Left ventricle myocardium superior (tissue), 1 donor: ENCODE data around the gene SESN3. TPM values are rescaled to one million over a fixed set of nuclear protein-coding genes. Genes with fewer than 3 reads are reported as not detected.
"Not testable (repeated sequence)": the region's sequence is repeated elsewhere in the genome, so short reads cannot be mapped to it uniquely, and the experiment has no call there.

Source experiments
- ATAC-seq: fragments of 200-7000 bp; cut with Tn5 transposase; one replicate; pipeline ENCODE4 v1.9.1; 2020; ENCODE audit warnings: mild to moderate bottlenecking, moderate library complexity
- DNase-seq: peaks from one replicate; pipeline ENCODE4 v3.0.0-alpha.2; 2020
- intact Hi-C: fragments of 100-400 bp; cut with micrococcal nuclease; formaldehyde crosslinking; loops from one replicate; pipeline ENCODE4 v1.11.0; 2022
- total RNA-seq: library from RNA; stranded (reverse); fragmentation: NEBNext Ultra II Directional; extraction: Animal tissue kit (Norgen Biotek cat#: 25700); gene quantifications from one replicate; pipeline ENCODE4 v1.2.1, GENCODE V29; 2021
- donor health status: DM: no; HTN: yes; CAD: no; lungs with severe emphysema.

The SESN3 gene
- total RNA-seq, 1 donor from 2014 or later = 5.7 TPM

- intact Hi-C loops = no loop called here
- peak; percentile 99 for ATAC-seq
- DNase-seq = peak; percentile 64
Observed at GRCh38 chr11:95254131-95254704, 23.2 kb upstream of the SESN3 start.

DNA sequence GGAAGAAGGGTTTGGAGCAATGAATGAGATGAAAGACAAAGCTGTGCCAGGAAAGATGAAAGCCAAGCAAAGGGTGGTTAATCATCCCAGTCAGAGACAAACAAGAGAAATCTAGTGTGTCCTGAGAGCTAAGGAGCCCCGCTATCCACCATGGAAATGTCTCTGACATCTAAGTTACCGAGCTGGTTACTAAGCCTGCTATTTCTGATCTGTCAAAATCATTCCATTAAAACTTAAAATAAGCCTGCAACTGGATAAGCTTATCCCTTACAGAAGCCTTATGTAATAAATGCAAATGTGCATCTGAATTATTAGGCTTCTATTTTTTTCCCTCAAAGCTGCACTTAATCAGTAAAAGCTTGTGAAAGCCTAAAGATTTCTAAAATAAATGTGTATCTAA is 22.1 kb upstream of the SESN3 start:
- intact Hi-C loops = no loop called here
- DNase-seq (no peak), ATAC-seq (no peak)

DNA sequence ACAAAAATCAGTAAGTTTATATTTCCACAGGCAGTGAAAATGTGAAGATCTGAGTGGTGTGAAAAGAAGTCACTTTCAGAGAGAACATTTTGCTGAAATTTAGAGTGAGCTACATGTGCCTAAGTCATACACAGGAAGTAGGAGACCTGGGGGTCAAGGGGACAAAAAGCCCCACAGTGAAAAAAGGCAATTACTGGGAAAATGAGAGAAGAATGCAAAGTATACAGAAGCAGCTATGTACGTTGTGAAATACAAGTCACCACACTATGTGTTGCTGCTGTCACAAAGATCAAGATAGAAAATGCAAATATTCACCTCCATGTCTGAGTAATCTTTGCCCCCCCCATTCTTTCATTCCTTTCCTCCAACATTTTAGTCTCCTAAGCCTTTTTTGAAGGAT is 21.6 kb upstream of the SESN3 start:
- ATAC-seq (no peak), DNase-seq (no peak)
- intact Hi-C loops = no loop called here

GRCh38 chr11:95251896-95252295 is 20.9 kb upstream of the SESN3 start:
- DNase-seq, ATAC-seq, intact Hi-C loops: not testable (repeated sequence)

GRCh38 chr11:95248666-95249467 is 17.9 kb upstream of the SESN3 start:
- intact Hi-C loops = no loop called here
- ATAC-seq = no peak
- DNase-seq = no peak

DNA sequence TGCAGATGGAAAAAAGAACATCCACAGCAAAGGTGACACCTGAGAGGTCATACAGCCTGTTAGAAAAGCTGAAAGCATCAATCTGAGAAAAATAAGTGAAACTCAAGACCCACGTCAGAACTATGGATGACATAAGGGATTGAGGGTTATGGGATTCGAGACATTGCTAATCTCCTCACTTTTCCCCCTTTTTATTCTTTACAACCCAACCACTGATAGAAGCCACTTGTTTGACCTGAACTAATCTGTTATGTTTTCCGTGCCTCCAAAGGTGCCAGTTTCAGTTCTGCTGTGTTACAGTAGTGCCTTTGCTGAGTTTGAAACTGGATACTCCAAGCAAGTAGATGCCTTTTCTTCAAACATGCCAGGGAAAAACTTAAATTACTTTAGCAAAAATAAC is 16.9 kb upstream of the SESN3 start:
- DNase-seq (no peak), ATAC-seq (no peak)
- intact Hi-C loops = no loop called here

GRCh38 chr11:95247127-95247684 is 16.2 kb upstream of the SESN3 start:
- intact Hi-C loops = no loop called here
- no peak for DNase-seq

DNA sequence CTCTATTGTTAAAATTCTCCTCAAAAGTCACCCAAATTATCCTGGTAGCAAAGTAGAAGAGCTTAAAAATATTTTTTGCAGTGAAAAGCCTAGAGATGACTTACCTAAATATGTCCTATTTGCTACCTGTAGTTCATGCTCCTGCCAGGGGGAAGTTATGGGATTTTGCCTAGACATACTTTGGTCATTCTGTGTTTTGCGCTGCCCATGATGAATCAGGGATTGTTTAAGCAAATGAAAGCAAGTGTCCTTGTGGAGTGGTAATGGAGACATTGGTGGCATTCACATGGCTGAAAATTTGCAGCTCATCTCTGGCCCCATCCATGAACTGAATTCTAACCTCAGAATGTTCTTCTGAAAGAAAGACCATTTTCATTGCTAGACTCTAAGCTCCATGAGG is 14.6 kb upstream of the SESN3 start:
- DNase-seq (no peak), ATAC-seq (no peak)
- intact Hi-C loops = no loop called here

More at GRCh38 chr11:95247127-95247684, 16.2 kb upstream of the SESN3 start:
- no peak for ATAC-seq

- ATAC-seq (no peak), DNase-seq (no peak)
- intact Hi-C loops = no loop called here
Observed at GRCh38 chr11:95245038-95245437, 14.0 kb upstream of the SESN3 start.

DNA sequence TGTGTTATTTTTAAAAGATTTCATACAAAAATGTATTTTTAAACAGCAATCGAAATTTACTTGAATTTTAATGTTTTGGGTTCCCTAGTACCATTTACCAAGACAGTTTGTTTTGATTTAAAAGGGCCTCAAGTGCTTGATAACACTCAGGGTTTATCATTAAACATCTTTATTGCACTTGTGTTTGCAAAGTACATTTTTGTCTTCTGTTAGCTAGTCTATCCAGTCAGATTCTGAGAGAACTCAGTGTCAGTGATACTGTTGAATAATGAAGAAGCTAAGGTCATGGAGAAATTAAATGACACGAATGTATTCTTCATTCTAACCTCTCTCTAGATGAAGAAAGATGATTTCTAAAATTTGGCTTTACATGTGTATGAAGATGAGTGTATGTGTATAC is 12.7 kb upstream of the SESN3 start:
- DNase-seq = no peak
- intact Hi-C loops = no loop called here
- ATAC-seq = no peak

DNA sequence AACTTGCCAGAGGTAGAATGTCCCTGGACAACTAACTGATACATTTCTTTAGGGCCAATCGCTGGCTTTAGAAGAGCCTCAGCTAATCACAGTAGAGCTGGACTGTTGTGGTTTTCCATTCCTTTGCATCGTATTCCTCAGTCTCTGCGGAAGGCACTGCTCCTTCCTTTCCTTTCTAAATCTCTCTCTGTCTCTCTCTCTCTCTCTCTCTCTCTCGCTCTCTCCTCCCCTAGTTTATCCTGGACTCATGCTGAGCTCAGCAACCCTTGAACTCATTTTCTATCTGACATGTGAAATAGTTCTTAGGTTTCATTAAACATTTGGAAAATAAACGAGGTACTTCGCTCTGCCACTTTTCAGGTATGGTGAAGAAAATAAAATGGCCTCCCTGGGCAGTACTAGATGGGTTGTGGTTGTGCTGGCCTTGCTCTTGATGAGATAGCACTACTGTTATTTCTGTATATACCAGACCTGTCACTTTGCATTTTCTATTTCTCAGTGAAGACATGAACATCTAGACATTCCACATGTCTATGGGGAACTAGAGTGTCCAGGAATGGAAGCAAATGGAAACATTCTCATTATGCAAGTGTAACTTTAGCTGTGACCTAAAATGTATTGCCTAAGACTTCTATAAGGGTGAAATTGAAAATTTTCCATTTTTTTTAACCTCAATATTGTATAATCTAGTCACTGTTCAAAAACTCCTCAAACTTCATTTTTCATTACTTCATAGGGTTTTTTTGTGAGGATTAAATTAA is 12.0 kb upstream of the SESN3 start:
- DNase-seq = no peak
- ATAC-seq = no peak
- intact Hi-C loops = no loop called here

- intact Hi-C loops = no loop called here
- no peak for DNase-seq
- no peak for ATAC-seq
Observed at GRCh38 chr11:95242091-95242844, 11.3 kb upstream of the SESN3 start.

GRCh38 chr11:95241681-95242081 is 10.7 kb upstream of the SESN3 start:
- intact Hi-C loops = no loop called here
- DNase-seq = no peak
- ATAC-seq = peak; percentile 70

GRCh38 chr11:95239871-95240649 is 9.1 kb upstream of the SESN3 start:
- intact Hi-C loops = no loop called here
- no peak for DNase-seq
- ATAC-seq = no peak

GRCh38 chr11:95232666-95233065 is 1.7 kb upstream of the SESN3 start:
- intact Hi-C loops = loop anchor here (5.0 kb wide), 1 partner anchor 105 kb away; no protein-coding TSS in a partner anchor
- ATAC-seq = no peak
- no peak for DNase-seq

DNA sequence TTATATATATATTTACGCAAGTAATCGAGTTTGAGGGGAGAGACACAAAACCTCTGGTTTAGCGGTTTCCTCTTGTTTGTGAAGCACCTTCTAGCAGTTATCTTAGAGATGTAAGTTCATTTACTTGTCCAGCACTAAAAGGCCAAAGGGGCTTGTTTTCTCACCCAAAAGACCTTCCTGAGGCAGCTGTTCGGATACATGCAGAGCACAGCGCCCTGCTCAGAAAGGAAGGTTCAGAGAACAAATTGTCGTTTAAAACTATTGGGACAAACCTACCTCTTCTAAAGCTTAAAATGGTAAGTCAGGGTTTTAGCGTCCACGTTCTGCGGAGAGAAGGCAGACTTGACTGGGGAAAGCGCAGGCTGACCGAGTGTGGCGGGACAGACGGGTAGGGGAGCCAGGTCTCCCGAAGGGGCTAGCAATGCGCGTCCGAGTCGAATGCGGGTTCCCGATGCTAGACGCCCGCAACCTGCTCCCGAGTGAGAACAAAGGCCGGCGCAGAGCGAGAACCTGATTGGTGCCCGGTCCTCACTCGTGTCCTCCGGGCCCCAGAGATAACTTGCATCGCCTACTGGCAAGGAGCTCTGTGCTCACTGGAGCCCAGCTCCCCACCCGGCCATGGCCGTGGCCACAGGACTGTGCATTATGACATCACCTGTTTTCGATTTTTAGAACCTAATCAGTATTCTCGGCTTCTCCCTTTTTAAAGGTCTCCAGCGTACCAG is 1.0 kb upstream of the SESN3 start:
- intact Hi-C loops = loop anchor here (5.0 kb wide), 1 partner anchor 105 kb away; no protein-coding TSS in a partner anchor
- DNase-seq (peak; percentile 76), ATAC-seq (peak; percentile 45)

- intact Hi-C loops = loop anchor here (5.0 kb wide), 1 partner anchor 107 kb away; no protein-coding TSS in a partner anchor
- DNase-seq = no peak
- ATAC-seq = peak; percentile 28
Observed at GRCh38 chr11:95230810-95231126, 234 bp downstream of the SESN3 start.
